ENCODE measurements around the gene RILPL2.
A peak's percentile ranks its signal among the peaks of the same experiment; 100 is the strongest.
"Not testable (repeated sequence)": the region's sequence is repeated elsewhere in the genome, so short reads cannot be mapped to it uniquely, and the experiment has no call there.

RILPL2 gene

DNA sequence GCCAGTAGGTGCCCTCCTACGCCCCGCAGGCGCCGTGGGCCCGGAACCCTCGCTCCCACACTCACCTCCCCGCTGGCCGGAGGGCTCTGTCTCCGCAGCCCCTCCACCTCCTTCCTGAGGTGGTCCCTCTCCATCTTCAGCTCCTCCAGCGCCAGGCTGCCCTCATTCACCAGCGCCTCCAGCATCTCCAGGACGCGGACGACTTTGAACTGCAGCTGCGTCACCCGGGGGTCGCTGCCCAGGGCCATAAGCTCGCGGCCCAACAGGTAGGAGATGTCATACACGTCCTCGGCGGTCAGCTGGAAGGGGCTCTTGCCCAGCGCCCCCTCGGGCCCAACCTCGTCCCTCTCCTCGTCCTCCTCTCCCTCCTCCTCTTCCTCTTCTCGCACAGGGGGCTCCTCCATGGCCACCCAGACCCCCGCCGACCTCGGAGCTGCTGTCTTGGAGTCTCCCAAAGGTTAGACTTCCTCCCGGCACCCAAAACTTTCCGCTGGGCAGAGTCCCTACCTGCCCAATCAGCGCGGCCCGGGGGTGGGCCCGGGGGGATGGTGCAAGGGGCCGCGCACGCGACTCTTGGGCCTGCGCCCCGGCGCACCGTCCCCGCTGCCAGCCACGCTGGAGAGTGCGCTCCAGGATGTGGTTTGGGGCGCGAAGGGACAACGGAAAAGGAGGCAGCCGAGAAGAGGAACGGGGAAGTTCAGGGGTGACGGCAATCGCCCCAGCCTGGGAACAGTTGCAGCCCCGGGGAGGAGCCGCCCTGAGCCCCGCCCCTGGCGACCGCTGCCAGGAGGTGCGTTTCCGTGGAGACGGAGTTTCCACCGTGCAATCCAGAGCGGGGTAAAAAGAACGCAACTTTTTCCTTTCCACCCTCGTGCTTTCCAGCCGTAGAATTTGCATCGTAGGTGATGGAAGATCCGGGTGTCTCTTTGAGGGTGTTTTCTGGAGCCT is at the start of gene RILPL2:
Gene RILPL2, minus strand, starts transcription at position 668 of the 948 bp plus-strand sequence. Its CDS starts 264 bp downstream, at position 404.
- no peaks in the 10 kb centered on the region for H3K27me3 ChIP-seq (ENCODE audit: control insufficient read depth, insufficient read depth, low read length)
- H3K36me3 ChIP-seq (ENCODE audit: control insufficient read depth, insufficient read depth, low read length): no peaks in the 10 kb centered on the region
- H3K4me3 ChIP-seq (ENCODE audit: low read length): peak within 1 kb of the TSS; percentile 78
- peak within 1 kb of the TSS; percentile 20 for H3K9ac ChIP-seq (ENCODE audit: low read length)
- peaks cover 6% of the 10 kb centered on the region for H3K4me1 ChIP-seq (ENCODE audit: control insufficient read depth, insufficient read depth, low read length)
- H3K27ac ChIP-seq (ENCODE audit: low read depth, low read length): peak within 1 kb of the TSS; percentile 54

- no peaks in the 10 kb centered on the region for H3K36me3 ChIP-seq (ENCODE audit: control insufficient read depth, insufficient read depth, low read length)
- H3K27me3 ChIP-seq (ENCODE audit: control insufficient read depth, insufficient read depth, low read length): no peaks in the 10 kb centered on the region
- no peak overlapping the region for H3K9ac ChIP-seq (ENCODE audit: low read length)
- H3K4me1 ChIP-seq (ENCODE audit: control insufficient read depth, insufficient read depth, low read length): no peaks in the 10 kb centered on the region
- no peak overlapping the region for H3K27ac ChIP-seq (ENCODE audit: low read depth, low read length)
- no peak overlapping the region for H3K4me3 ChIP-seq (ENCODE audit: low read length)
Observed at GRCh38 chr12:123485756-123486155, 49.3 kb upstream of the RILPL2 start.

- H3K9ac ChIP-seq (ENCODE audit: low read length): no peak overlapping the region
- no peaks in the 10 kb centered on the region for H3K4me1 ChIP-seq (ENCODE audit: control insufficient read depth, insufficient read depth, low read length)
- H3K36me3 ChIP-seq (ENCODE audit: control insufficient read depth, insufficient read depth, low read length): peaks cover 2% of the 10 kb centered on the region
- H3K27ac ChIP-seq (ENCODE audit: low read depth, low read length): no peak overlapping the region
- H3K4me3 ChIP-seq (ENCODE audit: low read length): no peak overlapping the region
- no peaks in the 10 kb centered on the region for H3K27me3 ChIP-seq (ENCODE audit: control insufficient read depth, insufficient read depth, low read length)
Observed at GRCh38 chr12:123483602-123484248, 47.2 kb upstream of the RILPL2 start.

DNA sequence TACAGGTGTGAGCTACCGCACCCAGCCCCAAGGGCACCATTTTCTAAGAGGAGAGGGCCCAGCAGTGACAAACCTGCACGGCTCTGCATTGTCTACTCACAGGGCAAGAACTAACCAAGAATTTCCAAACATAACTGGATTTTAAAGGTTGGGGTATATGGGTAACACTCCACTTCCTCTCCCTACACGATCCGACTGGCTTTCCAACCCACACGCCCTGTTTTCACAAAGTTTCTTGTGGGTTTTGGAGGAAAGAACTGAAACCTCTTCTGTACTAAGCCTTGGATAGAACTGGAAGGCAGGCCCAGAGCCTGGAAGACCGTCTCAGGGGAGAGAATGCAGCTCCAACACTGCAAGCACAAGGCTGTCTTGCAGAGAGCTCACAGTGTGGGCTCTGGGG is 46.4 kb upstream of the RILPL2 start:
- H3K9ac ChIP-seq (ENCODE audit: low read length): no peak overlapping the region
- no peak overlapping the region for H3K4me3 ChIP-seq (ENCODE audit: low read length)
- H3K27ac ChIP-seq (ENCODE audit: low read depth, low read length): no peak overlapping the region
- H3K27me3 ChIP-seq (ENCODE audit: control insufficient read depth, insufficient read depth, low read length): no peaks in the 10 kb centered on the region
- peaks cover 2% of the 10 kb centered on the region for H3K36me3 ChIP-seq (ENCODE audit: control insufficient read depth, insufficient read depth, low read length)
- H3K4me1 ChIP-seq (ENCODE audit: control insufficient read depth, insufficient read depth, low read length): no peaks in the 10 kb centered on the region

GRCh38 chr12:123481251-123481650 is 44.8 kb upstream of the RILPL2 start:
- H3K27me3 ChIP-seq (ENCODE audit: control insufficient read depth, insufficient read depth, low read length); H3K9ac ChIP-seq (ENCODE audit: low read length); H3K4me3 ChIP-seq (ENCODE audit: low read length); H3K27ac ChIP-seq (ENCODE audit: low read depth, low read length); H3K4me1 ChIP-seq (ENCODE audit: control insufficient read depth, insufficient read depth, low read length); H3K36me3 ChIP-seq (ENCODE audit: control insufficient read depth, insufficient read depth, low read length): not testable (repeated sequence)

GRCh38 chr12:123479442-123480180 is 43.1 kb upstream of the RILPL2 start:
- H3K36me3 ChIP-seq (ENCODE audit: control insufficient read depth, insufficient read depth, low read length): peaks cover 7% of the 10 kb centered on the region
- no peak overlapping the region for H3K9ac ChIP-seq (ENCODE audit: low read length)
- H3K4me3 ChIP-seq (ENCODE audit: low read length): no peak overlapping the region
- no peaks in the 10 kb centered on the region for H3K4me1 ChIP-seq (ENCODE audit: control insufficient read depth, insufficient read depth, low read length)
- no peaks in the 10 kb centered on the region for H3K27me3 ChIP-seq (ENCODE audit: control insufficient read depth, insufficient read depth, low read length)
- H3K27ac ChIP-seq (ENCODE audit: low read depth, low read length): peak overlapping the region; percentile 51

GRCh38 chr12:123478762-123479161 is 42.3 kb upstream of the RILPL2 start:
- peaks cover 7% of the 10 kb centered on the region for H3K36me3 ChIP-seq (ENCODE audit: control insufficient read depth, insufficient read depth, low read length)
- H3K9ac ChIP-seq (ENCODE audit: low read length): no peak overlapping the region
- H3K4me1 ChIP-seq (ENCODE audit: control insufficient read depth, insufficient read depth, low read length): no peaks in the 10 kb centered on the region
- no peaks in the 10 kb centered on the region for H3K27me3 ChIP-seq (ENCODE audit: control insufficient read depth, insufficient read depth, low read length)
- peak overlapping the region; percentile 51 for H3K27ac ChIP-seq (ENCODE audit: low read depth, low read length)
- H3K4me3 ChIP-seq (ENCODE audit: low read length): no peak overlapping the region

DNA sequence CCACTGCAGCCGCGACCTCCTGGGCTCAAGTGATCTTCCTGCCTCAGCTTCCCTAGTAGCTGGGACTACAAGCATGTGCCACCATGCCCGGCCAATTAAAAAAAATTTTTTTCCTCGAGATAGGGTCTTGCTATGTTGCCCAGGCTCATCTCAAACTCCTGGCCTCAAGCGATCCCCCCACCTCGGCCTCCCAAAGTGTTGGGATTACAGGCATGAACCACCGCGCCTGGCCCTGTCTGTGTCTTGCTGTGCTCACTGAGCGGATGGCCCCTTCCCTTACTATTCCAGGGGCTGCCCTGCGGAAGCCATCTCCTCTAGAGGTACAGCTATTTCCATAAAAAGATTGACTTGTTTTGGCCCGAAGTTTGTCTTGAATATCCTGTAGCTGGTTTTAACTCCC is 41.6 kb upstream of the RILPL2 start:
- no peak overlapping the region for H3K27ac ChIP-seq (ENCODE audit: low read depth, low read length)
- no peaks in the 10 kb centered on the region for H3K27me3 ChIP-seq (ENCODE audit: control insufficient read depth, insufficient read depth, low read length)
- H3K36me3 ChIP-seq (ENCODE audit: control insufficient read depth, insufficient read depth, low read length): peaks cover 7% of the 10 kb centered on the region
- H3K9ac ChIP-seq (ENCODE audit: low read length): no peak overlapping the region
- H3K4me3 ChIP-seq (ENCODE audit: low read length): no peak overlapping the region
- no peaks in the 10 kb centered on the region for H3K4me1 ChIP-seq (ENCODE audit: control insufficient read depth, insufficient read depth, low read length)

DNA sequence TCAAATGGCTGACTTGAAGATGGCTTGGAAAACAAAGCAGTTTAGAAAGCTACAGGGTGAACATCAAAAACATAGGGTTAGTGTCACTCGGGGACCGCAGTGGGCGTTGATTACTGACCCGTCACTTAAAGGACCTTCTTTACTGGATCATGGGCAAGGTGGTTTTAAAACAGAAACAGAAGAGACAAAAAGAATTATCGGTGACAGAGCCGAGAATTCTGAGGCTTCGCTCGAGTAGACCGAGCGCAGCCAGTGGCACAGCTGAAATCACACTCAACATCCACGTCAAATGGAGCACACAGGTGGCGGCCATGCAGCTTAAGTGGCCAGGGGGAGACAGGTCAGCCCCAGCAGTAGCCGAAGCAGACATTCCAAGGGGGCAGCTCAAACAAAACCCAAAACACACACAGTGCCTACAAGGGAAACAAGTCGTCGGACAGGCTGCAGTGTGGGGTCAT is 38.8 kb upstream of the RILPL2 start:
- no peak overlapping the region for H3K9ac ChIP-seq (ENCODE audit: low read length)
- H3K36me3 ChIP-seq (ENCODE audit: control insufficient read depth, insufficient read depth, low read length): peaks cover 16% of the 10 kb centered on the region
- H3K27ac ChIP-seq (ENCODE audit: low read depth, low read length): no peak overlapping the region
- H3K27me3 ChIP-seq (ENCODE audit: control insufficient read depth, insufficient read depth, low read length): no peaks in the 10 kb centered on the region
- H3K4me1 ChIP-seq (ENCODE audit: control insufficient read depth, insufficient read depth, low read length): no peaks in the 10 kb centered on the region
- no peak overlapping the region for H3K4me3 ChIP-seq (ENCODE audit: low read length)

DNA sequence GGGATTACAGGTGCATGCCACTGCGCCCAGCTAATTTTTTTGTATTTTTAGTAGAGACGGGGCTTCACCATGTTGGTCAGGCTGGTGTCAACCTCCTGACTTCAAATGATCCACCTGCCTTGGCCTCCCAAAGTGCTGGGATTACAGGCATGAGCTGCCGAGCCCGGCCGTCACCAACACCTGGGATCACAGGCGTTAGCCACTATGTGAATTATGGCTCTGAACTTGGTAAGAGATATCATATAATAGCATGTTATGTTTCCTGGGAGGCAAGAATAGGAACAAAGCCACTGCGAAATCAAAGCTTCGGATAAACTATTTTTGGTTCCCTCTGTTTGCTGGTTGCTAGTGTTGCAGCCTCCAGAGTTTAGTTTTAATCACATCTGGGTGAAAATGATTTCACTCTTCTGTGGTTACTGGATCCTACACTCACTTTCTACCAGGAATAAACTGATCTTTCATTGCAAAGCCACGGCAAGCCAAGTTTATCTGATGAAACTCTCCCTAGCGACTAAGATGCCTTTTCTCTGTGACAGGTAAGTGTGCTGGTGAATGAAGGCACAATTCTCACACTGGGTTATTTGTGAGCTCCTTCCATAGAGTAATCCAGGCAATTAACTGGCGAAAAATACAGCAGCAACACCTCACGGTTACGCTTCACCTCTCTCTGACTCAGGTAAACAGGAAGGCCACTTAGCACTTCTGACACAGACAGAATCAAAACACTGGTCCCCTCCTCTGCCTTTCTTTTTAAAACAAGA is 38.2 kb upstream of the RILPL2 start:
- Histone ChIP-seq H3K36me3 (ENCODE audit: control insufficient read depth, insufficient read depth, low read length) (peaks cover 16% of the 10 kb centered on the region), H3K4me3 (ENCODE audit: low read length) (no peak overlapping the region), H3K4me1 (ENCODE audit: control insufficient read depth, insufficient read depth, low read length) (no peaks in the 10 kb centered on the region), H3K27me3 (ENCODE audit: control insufficient read depth, insufficient read depth, low read length) (no peaks in the 10 kb centered on the region), H3K9ac (ENCODE audit: low read length) (no peak overlapping the region), H3K27ac (ENCODE audit: low read depth, low read length) (no peak overlapping the region)

- Histone ChIP-seq H3K4me1 (ENCODE audit: control insufficient read depth, insufficient read depth, low read length) (no peaks in the 10 kb centered on the region), H3K27ac (ENCODE audit: low read depth, low read length) (no peak overlapping the region), H3K36me3 (ENCODE audit: control insufficient read depth, insufficient read depth, low read length) (peaks cover 18% of the 10 kb centered on the region), H3K9ac (ENCODE audit: low read length) (no peak overlapping the region), H3K27me3 (ENCODE audit: control insufficient read depth, insufficient read depth, low read length) (no peaks in the 10 kb centered on the region), H3K4me3 (ENCODE audit: low read length) (no peak overlapping the region)
Observed at GRCh38 chr12:123472438-123472849, 36.0 kb upstream of the RILPL2 start.

Measured in rectal smooth muscle tissue (tissue), 1 donor.